SIG-M5 treated with dmso at 0.1 percent for 504 hours (cell line): ENCODE results near the gene AHDC1.
A peak's percentile ranks its signal among the peaks of the same experiment; 100 is the strongest.

Source experiments
- DNase-seq: peaks from one replicate; lab custom pipeline; 2025; ENCODE audit not compliant: unreplicated experiment; lab: John Stamatoyannopoulos, UW

AHDC1 gene

GRCh38 chr1:27489501-27489972 lies 114.4 kb downstream of the AHDC1 start:
- peak; percentile 14 for DNase-seq

- peak; percentile 89 for DNase-seq
These were observed 115.7 kb downstream of the AHDC1 start for GRCh38 chr1:27487966-27488884.

- DNase-seq: no peak
These were observed 118.6 kb downstream of the AHDC1 start for GRCh38 chr1:27485363-27485762.
